AML-193 (cell line): ENCODE results near the gene CEP44.
"Not testable (repeated sequence)": the region's sequence is repeated elsewhere in the genome, so short reads cannot be mapped to it uniquely, and the experiment has no call there.

Source experiments
- DNase-seq, 2 experiments: peaks; one replicate each; lab custom pipeline; 2025; lab: John Stamatoyannopoulos, UW

Gene CEP44, protein sequence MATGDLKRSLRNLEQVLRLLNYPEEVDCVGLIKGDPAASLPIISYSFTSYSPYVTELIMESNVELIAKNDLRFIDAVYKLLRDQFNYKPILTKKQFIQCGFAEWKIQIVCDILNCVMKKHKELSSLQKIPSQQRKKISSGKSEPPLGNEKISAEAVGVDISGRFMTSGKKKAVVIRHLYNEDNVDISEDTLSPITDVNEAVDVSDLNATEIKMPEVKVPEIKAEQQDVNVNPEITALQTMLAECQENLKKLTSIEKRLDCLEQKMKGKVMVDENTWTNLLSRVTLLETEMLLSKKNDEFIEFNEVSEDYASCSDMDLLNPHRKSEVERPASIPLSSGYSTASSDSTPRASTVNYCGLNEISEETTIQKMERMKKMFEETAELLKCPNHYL

GRCh38 chr4:174283507-174284471 lies at the start of gene CEP44, which contains the start of gene FBXO8:
Gene CEP44 (plus strand): TSS chr4:174283911. CDS start chr4:174299122, 15,211 bp downstream.
Gene FBXO8 (minus strand): TSS chr4:174283667. CDS start chr4:174263092, 20,575 bp downstream.
- peak; percentile 80 to 81 for DNase-seq

DNA sequence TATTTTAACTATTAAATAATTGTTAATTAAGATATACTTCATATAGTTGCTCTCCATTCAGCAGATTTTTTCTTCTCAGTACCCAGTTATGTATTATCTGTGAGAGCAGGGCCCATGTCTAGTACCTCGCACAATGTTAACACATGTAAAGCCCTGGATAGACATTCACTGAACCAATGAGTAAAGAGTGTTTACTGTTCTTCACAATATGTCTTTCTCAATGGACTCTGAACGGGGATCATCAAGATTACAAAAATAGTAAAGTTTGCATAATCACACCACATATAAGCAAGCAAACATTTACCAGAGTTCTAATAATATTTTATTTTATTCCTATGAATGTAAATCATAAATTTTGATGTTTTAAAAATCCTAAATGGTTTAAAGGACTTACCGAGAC lies 47.4 kb upstream of the CEP44 start:
- no peak for DNase-seq

DNA sequence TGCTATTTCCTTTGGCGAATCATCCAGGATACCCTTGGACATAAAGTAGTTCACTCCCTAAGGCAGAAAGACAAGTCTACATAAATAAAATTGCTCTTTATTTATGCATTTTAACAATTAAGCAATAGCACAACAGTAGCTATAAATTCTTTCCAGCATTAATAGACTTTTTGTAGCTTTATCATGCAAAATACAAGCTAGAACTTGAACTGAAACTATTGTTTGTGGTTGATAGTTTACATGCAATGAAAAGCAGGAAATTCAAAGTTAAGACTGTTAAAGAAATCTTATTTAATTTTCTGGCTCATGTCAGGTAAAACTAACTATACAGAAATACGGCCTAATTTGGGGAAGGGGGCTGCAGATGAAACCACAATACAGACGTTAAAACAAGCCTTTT lies 42.5 kb upstream of the CEP44 start:
- DNase-seq: no peak

- no peak for DNase-seq
These were observed 39.3 kb upstream of the CEP44 start for GRCh38 chr4:174244441-174244840.

GRCh38 chr4:174245714-174246113 lies 38.0 kb upstream of the CEP44 start:
- DNase-seq: no peak

- DNase-seq: no peak
These were observed 35.3 kb upstream of the CEP44 start for GRCh38 chr4:174248407-174248806.

GRCh38 chr4:174252412-174252811 lies 31.3 kb upstream of the CEP44 start:
- DNase-seq: no peak

DNA sequence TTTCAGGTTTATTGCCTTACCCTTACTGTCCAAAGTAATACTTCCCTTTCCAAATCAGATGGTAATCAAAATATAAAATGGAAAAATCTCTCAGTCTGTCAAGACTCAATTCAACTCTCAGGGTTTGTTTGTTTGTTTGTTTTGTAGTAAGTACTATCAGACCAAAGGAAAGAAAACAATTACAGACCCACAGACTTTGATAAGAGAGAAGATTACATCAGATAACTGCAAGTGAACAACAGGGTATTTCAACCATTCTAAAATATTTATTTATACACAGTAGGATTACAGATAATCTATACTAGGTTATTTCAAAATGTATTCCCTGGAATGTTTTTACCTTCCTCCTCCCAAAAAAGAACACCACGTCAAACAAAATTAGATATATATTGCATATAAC lies 29.1 kb upstream of the CEP44 start:
- no peak for DNase-seq

DNA sequence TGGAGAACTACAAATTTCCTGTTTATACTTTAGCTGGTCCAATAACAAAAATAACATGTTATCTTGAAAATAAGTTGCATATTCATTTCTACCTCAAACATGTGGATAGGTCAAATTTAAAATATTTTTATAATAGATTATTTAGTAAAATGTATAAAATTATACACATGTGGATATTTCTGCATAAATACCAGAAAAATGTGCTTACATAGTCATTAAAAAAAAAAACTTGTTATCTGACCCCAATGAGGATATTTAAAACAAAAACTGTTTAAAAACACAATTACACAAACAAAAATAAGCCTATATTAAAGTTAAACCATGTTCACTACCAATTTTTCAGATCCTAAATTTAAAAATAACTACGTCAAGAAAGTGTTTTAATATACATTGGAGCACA lies 28.3 kb upstream of the CEP44 start:
- DNase-seq: no peak

GRCh38 chr4:174255786-174256185 lies 27.9 kb upstream of the CEP44 start:
- DNase-seq: no peak

DNA sequence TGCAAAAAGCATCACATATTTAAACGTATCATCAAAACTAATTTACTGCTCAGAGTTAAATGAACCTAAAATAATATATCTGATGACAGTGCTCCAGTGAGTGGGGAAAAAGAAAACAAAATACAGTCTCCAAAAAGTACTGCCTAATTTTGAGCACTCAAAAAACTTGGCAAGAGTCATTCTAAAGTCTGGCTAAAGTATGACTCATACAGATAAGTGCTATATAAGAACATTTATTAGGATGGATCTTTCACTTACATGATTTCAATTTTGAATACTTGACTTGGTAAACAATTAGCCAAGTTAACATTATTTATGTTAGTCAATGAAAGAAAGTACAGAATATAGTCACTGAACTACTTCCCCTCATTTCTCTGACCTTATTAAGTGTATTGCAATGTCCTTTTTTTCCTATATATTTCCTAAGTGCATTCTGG lies 27.4 kb upstream of the CEP44 start:
- DNase-seq: no peak

DNA sequence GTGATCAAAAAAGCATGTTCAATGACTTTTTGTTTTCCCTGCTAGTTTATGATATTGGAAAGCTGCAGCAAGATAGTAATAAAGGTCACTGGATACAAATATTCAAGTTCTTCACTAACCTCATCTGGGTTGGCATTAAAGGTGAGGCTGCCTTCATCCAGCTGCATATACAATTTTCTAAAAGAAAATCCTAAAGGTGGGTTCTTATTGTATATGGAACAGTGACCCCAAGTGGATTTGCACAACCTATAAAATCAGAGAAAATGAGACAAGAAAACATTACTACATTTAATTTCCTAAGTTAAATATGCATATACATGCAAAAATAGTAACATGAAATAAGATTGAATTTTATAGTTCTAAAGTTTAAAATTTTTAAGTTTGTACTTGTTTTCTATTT lies 24.1 kb upstream of the CEP44 start:
- DNase-seq: no peak

GRCh38 chr4:174260099-174260498 lies 23.6 kb upstream of the CEP44 start:
- no peak for DNase-seq

- not testable (repeated sequence) for DNase-seq
These were observed 22.3 kb upstream of the CEP44 start for GRCh38 chr4:174261432-174261831.

DNA sequence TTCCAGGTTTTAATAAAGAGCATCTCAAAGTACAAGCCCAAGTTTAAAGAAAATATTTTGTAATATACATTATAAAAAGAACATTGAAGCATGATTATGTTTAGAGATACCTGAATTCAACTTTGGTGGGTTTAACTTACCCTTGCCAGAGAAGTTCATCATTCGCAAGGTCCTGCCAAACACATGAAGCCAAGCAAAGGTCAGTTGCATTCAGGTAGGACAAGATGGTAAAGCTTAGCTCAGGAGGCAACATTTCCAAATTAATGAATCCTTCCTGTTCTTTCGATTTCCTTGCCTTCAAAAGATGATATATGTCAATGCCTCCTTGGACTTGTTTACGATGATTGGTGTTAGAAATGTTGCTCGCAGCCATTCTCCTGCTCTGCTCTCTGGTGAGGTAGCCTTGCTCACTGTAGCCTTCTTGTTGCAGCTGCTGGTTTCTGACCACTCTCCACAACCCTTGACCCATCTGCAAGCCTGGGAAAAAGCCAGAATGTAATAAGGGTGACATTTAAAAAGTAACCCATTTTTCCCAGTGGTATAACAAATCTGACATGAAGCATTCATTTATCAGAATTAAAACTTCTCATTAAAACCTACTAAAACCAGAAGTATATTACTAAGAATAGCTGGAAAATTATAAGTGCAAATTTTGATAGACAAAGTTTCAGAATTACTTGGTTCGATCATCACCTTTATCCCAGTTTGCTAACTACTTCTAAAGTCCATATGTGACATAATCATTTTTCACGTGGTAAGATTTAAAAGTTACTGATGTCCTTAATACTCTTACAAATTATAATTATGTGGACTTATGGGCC lies 20.9 kb upstream of the CEP44 start:
- no peak for DNase-seq

DNA sequence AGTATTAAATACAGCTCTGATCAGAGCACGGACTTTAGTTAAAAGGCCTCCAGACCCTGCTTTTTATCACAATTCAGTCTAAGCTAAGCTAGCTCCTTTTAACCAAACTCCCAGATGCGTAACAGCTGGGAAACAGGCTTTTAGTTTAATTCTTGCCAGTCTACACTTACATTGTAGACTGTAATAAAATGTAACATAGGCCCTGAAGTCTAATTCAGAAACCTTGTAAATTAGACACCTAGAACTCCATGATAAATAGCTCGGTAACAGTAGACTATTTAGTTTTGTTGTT lies 20.3 kb upstream of the CEP44 start:
- DNase-seq: no peak

GRCh38 chr4:174265916-174266315 lies 17.8 kb upstream of the CEP44 start:
- DNase-seq: no peak

- no peak for DNase-seq
These were observed 17.3 kb upstream of the CEP44 start for GRCh38 chr4:174266416-174266815.

DNA sequence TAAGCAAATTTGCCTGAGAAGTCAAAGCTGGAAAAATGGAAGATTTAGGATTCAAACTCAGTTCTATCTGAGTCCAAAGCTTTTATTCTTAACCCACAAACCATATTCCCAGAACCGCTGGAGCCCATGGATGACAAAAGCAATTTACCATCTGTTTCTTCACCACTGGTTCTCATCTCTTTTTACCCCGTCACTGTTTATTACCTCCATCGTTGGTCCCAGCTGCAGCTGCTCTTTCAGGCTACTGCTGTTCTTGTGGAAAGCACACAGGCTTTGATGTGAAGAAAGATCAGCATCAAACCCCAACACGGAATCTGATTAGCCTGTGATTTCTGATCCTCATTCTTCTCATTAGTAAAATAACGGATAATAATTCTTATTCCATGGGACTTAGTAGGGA lies 9.8 kb upstream of the CEP44 start:
- no peak for DNase-seq

- DNase-seq: no peak
These were observed 9.3 kb upstream of the CEP44 start for GRCh38 chr4:174274436-174274835.

- DNase-seq: no peak
These were observed 8.6 kb upstream of the CEP44 start for GRCh38 chr4:174275101-174275500.

DNA sequence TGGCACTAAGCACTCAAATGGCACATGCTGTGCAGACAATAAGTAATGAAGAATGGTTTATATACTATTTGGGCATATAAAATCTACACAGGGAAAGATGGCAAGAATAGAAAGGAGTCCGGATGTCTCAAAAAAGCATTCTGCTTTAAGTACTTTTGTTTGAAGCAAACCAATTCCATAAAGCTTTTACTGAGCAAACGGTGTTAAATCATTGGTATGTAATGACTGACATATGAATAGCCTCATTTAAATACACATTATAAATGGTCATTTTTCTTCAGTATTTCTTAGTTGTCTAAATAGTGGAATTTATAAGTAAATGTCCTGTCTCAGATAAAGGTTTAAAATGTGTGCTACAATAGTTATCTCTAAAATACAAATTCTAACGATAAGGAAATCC lies 6.3 kb upstream of the CEP44 start:
- no peak for DNase-seq
